Stimulated activated CD8-positive, alpha-beta memory T cell treated with anti-CD3 and anti-CD28 coated beads, Interleukin-4, amount 100 ng/mL, for 24 hours (primary cell): Measurements from ENCODE around the gene OPALIN.

Source experiments
- DNase-seq: peaks from one replicate; pipeline ENCODE4 v3.0.0-alpha.2; 2020; ENCODE audit warnings: low read depth

OPALIN gene

DNA sequence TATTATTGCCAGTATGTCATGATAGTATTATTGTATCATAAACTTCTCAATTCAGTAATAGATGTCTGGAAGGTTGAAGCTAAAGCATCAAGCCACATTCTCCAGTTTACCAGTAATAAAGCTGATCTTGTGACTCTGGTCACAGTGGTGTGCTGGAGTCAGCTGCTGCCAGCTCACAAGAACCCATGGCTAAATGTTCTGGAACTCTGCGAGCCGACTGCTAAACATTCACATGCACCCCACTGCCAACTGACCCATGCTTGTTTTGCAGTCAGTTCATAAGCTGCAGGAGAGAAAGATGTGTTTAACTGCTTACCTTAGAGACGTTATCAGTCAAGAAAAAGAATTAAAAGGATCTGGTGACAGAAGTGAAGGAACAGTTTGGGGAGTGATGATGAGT is 60.4 kb downstream of the OPALIN start:
- DNase-seq = no peak

DNA sequence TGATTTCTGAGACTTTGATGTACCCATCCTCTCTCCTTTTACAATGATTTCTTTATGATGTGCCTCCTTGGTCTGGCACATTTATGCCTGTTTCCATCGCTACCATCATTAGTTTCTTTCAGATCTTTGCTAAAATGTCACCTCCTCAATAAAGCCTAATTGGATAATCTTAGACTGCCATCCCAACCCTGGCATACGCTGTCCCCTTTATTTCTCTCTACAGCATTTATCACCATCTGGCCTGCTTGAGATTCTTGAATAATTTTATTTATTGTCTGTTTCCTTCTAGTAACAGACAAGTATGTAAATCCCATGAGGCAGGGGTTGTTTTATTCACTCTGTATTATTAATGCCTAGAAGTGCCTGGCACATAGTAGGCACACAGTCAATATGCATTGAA is 61.3 kb downstream of the OPALIN start:
- no peak for DNase-seq

DNA sequence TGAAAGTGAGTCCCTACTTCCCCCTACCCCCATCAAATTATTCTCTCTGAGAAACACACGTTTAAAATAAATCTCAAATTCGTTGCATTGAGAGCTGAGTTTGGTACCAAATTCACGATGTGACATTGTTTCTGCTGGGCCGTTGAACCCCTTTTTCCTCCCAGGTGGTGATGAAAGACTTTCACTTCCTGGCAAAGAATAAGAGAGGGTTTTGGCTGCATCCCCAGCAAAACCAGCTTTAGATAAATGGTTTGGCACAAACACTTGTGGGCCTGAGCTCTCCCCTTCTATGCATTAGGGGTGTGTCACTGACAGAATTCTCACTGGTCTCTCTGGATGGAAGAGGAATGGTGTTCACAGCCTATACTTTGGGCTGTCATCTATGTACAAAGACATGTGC is 63.3 kb downstream of the OPALIN start:
- DNase-seq = no peak
